PC-9 (cell line): ENCODE results near the gene ABCG4.
"Not testable (repeated sequence)": the region's sequence is repeated elsewhere in the genome, so short reads cannot be mapped to it uniquely, and the experiment has no call there.

Source experiments
- CTCF ChIP-seq: fragments of 200-600 bp; sonication (generic); conservative IDR thresholded peaks from 2 replicates; pipeline ENCODE4 v1.6.1; 2017; ENCODE audit warnings: mixed run types, antibody characterized with exemption, mild to moderate bottlenecking, moderate library complexity
- EZH2 ChIP-seq: fragments of 200-600 bp; sonication (generic); IDR thresholded peaks from 2 replicates; pipeline ENCODE4 v1.8.0; 2017; ENCODE audit warnings: antibody characterized with exemption, low read depth

- TF ChIP-seq CTCF, EZH2: not testable (repeated sequence)
Measured at GRCh38 chr11:119167077-119167458, 18.2 kb downstream of the ABCG4 start.
